ENCODE measurements around the gene CMPK2.

GRCh38 chr2:6834163-6834562 lies 31.5 kb downstream of the CMPK2 start:
- TF ChIP-seq PATZ1 (CRISPR knock-in tag; IDR thresholded peaks at IDR 0.05; ENCODE audit: borderline replicate concordance): no peak
- no peak for TF ChIP-seq OSR1 (CRISPR knock-in tag; IDR thresholded peaks at IDR 0.05)
- TF ChIP-seq ZNF8 (CRISPR knock-in tag; IDR thresholded peaks at IDR 0.05): no peak
